Endothelial cell of hepatic sinusoid (primary cell): ENCODE data around the gene CREB5.

ENCODE experiments used
- in situ Hi-C: cut with HindIII; loops from 2 replicates; pipeline ENCODE4 v1.10.0; 2017; ENCODE audit warnings: low sequenced_read_pairs

Gene CREB5

DNA sequence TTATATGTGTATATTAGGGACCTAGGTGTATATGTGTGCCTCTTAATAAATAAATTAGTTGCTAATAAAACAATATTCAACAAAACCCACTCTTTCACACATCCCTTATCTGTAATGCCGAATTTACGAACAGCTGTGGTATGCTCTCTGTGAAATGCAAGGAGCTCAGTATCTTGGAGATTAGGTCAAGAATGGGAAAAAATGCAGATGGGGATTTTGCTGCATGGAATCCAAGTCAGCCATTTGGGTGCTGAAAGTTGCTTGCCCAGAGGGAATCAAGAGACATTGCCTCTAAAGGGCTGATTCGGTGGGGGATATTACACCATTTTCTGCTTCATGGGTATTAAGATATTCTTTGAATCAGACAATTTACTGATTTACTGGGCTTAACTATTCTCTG, 93.5 kb downstream of the CREB5 start:
- in situ Hi-C loops: no loop called here

DNA sequence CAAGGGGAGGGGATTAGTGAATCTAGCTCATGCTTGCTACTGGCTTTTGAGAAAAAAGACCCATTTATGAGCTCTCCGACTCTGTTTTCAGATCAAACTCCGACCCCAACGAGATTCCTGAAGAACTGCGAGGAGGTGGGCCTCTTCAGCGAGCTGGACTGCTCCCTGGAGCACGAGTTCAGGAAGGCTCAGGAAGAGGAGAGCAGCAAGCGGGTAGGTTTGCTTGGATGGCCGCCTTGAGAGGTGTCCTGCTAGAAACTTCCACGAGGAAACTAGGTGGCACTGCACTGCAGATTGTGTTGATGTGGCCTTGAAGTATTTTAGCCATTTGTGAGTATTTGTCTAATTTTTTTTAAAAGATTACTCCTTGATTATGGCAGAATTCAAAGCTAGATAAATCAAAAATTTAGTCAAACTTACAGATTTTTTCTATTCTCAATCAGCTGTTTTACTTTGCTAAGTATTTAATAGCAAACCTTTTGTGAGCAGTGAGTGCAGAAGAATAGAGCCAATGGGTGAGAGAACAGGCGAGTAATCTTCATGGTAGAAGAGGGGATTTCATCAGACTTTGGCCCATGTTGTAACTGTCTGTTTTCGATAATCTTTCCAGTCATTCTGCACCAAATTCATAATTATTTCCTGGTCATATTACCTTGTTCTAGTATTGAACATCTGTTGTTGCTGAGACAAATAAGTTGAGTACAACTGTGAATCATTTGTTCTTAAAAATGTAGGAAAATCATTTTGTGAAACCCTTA, 95.4 kb downstream of the CREB5 start:
- in situ Hi-C loops: no loop called here

DNA sequence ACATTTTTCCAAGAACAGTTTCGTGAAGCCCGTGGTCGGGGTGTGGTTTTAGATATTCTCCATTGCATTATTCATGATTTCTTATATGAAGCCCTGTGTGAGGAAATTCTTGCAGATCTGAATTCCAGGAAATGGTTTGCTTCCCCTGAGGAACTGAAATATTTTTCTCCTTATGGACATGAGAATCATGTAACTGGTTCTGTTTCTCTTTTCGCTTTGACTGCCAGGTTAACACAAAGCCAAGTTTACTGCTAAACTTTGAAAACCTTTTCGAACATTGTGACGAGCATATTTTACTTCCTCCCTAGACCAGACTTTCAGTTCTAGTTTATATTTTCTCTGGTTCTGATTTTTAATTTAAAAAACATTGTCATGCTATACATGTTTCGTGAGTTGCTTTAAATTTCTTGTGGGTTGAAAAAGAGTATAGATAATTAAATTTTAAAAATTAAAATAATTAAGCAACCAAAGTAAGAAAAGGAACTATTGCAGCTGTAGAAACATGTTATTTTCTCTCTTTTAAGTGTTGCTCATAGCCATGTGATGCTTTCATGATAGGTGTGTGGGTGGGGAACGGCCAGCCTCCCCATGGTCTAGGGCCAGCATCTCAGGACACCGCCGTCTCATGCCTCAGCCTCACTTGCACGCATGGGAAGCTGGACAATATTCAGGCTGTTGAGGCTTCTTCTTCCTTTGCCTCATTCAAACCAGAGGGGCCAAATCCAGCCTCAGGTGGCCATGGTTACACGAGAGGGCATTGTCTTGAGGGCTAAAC, 97.1 kb downstream of the CREB5 start:
- in situ Hi-C loops: no loop called here

DNA sequence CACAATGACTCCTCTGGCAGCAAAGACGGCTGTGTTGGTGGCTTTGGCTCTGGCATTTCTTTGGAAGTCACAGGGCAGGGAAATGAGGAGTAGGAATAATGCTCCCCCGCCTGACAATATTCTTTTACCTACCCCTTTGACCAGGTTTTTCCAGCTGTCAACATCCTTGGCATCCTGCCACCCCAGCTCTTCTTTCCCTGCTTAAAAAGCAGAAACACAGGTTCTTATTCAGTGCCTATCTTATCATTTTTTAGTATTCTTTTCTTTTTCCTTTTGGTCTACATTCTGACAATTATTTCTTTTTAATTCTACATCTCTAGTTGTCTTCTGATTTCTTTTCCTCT, 97.7 kb downstream of the CREB5 start:
- in situ Hi-C loops: no loop called here

DNA sequence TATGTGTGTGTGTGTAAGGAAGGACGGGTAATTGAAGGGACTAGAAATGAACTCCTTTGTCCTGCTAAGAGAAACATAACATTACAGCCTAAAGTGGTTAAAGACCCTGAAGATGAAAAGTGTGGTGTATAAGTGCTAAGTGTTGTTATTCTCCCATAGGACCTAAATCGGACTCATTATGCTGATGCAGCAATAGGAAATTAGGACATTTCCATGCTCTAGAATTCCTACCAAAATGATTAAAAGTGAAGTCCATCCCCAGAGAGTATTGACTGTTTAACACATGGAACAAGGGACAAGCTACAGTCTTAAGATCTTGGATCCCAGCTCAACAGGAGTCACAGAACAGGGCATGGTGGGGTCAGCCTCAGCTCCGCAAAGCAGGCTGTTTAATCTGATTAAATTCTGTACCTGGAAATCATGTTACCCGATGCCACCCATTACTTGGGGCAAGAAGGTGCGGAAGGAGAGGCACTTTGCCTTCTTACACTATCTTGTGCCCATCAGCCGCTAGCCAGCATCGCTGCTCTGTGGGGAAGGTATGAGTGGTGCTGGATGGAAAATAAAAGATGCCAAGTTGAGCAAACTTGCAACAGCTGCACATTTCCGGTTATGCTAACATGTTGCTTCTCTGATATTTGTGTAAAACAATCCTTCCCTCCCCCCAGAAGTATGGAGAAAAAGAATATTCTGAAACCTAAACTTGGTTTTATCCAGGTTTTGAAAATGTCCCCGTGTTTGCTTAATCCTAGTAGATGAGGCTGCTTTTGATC, 100.5 kb downstream of the CREB5 start:
- in situ Hi-C loops: no loop called here

DNA sequence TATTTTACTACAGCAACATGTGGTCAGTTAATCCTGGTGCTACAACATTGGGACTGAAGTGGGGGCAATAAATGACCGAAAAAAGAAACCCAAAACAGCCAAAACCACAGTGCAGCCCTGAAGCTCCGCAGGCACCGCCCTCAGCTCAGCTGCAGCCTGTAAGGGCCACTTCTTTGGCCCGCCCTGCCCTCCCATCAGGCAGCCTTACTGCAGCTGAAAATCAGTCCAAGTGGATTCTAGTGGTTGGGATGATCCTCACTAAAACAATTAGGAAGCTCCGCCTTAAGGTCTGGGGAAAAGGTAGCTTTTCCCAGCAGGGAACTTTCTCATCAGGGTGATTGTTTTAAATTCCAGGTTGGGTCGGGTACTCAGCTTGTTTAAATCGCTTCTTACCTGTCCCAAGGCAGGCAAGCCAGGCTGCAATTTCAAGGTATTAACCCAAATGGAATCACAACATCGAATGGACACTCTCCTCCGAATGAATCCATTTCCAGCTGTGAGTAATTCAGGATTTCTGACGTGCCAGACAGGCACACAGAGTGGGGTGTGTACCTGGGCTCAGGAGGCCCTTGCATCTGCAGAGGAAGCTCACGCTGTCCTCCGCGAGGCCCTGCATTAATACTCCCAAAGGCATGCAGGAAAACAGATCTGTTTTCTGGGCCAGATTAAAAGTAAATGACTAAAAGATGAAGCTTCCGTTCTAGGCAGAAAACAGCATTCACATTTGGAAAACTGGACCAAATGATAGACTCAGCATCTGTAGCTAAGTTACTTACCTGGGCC, 104.3 kb downstream of the CREB5 start:
- in situ Hi-C loops: no loop called here

DNA sequence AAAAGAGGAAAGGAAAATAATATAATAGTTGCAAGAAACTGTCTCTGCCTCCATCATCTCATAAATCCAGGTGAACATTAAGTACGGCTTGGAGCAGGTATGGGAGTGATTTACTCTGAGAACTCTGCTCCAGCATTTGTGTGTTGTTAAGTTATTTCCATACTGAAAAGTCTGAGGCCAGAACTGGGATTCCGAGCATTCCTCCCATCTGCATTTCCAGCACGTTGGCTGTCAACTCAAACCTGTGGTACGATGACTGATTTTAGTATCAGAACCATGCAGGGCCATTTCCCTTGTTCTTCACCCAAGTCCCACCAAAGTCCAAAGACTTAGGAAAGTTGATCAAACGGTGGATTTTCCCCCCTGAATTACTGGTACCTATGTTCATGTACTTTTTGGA, 104.9 kb downstream of the CREB5 start:
- in situ Hi-C loops: no loop called here

DNA sequence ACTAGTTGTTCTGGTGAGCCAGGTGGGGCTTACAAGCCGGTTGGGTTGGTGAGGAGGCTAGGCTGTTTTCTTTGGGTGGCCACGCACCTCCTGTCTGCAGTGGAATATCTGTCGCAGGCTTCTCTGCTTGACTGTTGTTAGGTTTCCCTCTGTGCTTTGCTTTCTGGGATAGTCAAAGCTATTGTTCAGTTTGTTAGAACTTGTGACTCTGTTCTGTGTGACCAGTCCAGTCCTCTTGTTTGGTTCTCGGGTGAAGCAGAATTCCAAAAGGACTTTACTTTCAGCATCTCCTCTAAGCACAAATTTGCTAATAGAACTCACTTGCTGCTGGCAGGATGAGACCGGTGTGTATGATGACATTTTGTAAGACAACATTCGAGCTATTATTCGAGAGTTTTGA, 105.3 kb downstream of the CREB5 start:
- in situ Hi-C loops: no loop called here

DNA sequence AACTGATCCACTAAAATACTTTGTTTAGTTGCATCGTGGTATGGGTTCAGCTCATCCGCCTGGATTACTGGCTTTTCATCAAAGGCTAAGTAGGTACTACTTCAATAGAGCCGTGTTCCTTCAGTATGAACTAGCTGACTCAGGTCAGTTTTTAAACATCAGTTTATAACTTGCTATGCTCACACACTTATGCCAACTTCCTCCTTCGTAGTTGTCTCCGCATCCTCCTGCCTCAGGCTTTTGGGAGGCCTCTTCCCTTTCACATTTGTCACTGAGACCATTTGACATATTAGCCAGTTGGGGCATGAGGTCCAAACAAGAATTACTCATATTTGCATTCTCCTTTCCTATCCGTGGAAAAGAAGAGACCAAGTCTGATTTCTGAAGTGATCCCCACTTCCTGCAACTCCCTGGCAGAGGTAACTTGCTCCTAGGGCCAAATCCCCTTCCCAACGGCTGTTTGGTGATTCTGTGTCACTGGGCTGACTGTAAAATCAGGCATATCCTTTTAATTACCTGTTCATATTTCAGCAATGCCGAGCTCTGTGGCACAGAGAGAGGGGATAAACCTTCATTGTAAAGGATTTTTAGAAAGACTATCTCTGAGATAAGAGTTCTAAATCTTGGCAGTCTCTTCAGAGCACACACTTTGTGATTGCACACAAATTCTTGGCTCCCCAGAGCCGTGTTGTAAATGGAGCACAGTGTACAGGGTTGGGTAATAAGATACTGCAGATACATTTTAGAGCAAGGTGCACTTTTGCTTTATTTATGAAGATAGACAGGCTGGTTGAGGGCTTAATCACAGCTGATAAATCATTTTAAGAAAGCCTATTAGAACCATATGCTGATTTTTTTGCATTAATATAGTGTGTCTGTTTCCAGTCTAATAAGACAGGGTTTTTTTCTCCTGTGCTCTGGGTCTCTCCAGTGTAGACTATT, 108.0 kb downstream of the CREB5 start:
- in situ Hi-C loops: no loop called here

DNA sequence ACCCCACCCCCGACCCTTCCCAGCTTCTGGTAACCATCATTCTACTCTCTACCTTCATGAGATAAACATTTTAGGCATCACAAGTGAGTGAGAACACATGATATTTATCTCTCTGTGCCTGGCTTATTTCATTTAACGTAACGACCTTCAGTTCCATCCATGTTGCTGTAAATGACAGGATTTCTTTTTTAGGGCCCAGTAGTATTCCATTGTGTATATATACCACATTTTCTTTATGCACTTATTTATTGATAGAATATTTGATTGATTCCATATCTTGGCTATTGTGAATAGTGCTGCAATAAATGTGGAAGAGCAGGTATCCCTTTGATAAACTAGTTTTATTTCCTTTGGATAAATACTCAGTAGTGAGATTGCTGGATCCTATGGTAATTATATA, 112.7 kb downstream of the CREB5 start:
- in situ Hi-C loops: no loop called here

DNA sequence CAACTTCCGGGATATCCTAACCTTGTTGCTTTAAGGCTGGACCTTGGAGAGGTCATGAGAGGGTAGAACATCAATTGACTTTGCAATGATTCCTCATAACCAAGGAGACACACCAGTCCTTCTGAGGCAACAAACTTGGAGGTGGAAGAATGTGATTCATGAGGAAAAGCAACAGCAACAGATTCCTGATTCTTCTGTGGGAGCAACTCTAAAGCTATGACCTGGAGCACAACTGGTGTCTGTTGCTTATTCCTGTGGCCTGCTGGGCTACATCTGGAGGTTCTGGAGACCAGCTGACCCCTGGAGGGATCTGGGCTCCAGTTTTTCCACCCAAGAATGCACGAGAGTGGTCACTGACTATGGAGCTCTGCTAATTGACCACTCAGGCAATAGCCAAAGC, 116.6 kb downstream of the CREB5 start:
- in situ Hi-C loops: no loop called here

DNA sequence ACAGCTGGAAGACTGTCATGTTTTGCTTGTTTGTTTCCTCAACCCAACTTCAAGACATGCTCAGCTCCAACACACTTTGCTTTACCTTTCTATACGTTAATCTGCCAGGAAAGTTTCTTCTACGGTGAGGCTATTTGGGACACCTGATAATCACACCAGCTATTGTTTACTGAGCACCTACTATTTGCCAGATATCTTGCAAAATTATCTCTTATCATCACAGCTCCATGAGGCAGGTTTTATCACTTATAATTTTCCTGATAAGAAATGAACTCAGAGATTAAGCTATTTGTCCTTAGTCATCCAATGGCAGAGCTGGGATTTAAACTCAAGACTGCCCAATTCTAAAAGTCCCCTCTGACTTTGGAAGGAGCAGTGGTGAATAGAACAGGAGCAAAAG, 117.4 kb downstream of the CREB5 start:
- in situ Hi-C loops: no loop called here

DNA sequence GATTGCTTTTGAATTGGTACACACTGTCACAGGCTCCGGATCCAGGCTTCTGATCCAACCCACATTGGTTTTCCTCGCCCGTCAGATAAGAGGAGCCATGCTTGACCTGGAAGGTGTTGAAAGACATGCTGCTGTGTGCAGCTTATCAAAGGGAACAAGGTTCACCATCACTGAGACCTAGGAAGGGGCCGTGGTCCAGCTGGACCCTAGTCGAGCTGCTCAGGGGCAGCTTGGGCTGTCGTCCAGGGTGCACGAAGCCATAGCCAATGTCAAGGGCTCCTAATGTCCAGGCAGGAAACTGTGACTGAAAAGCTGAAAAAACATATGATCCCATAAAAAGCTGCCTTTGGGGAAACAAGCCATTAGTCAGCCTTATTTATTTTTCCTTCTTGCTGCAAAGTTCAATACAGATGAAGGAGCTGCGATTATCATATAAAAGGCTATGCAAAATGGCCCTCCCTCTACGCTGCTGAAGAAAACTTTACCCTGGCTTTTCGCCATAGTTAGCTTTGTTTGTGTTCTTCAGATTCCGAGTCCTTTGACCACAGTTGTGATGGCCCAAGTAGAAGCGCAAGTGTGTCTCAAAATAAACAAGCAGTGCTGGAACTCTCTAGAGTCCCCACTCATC, 118.0 kb downstream of the CREB5 start:
- in situ Hi-C loops: no loop called here

DNA sequence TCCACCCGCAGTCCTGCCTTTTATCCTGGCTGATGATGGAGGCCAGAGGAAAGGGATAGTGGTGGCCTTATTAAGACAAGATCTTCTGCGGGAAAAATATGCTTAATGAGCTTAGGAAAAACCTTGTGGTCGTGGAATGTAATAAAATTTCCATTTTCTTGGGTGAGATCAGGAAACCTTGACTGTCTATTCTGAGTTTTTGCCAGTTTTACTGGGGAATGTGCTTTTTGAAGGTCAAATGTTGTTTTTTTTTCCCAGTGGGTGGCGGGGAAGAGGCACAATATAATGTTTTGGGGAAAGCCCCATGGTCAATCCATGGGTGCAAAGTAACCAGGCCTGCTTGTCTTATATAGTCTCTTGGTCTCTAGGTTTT, 118.5 kb downstream of the CREB5 start:
- in situ Hi-C loops: no loop called here

DNA sequence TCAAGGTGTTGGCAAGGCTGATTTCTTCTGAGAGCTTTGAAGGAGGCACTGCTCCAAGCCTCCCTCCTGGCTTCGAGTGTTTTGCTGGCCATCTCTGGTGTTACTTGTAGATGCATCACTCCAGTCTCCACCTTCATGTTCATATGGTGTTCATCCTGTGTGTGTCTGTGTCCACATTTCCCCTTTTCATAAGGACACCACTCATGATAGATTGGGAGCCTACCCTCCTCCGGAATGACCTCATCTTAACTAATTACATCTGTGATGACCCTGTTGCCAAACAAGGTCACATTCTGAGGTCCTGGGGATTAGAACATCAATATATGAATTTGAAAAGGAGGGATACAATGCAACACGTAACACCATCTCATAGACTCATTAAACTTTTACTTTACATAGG, 119.0 kb downstream of the CREB5 start:
- in situ Hi-C loops: no loop called here

DNA sequence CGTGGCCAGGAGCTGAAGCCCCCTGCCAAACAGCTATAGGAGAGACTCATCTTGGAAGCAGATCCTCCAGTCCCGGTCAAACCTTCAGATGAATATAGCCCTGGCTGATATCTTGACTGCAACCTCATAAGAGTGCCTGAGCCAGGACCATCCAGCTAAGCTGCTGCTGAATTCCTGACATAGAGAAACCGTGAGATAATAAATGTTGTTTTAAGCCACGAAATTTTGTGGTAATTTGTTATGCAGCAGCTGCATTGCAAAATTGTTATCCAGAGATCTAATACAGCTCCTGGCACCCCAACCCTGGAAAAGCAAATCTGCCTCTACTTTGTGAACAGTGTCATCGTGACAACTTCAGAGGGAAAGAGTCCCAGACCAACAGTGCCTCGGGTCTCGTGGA, 119.9 kb downstream of the CREB5 start:
- in situ Hi-C loops: no loop called here

DNA sequence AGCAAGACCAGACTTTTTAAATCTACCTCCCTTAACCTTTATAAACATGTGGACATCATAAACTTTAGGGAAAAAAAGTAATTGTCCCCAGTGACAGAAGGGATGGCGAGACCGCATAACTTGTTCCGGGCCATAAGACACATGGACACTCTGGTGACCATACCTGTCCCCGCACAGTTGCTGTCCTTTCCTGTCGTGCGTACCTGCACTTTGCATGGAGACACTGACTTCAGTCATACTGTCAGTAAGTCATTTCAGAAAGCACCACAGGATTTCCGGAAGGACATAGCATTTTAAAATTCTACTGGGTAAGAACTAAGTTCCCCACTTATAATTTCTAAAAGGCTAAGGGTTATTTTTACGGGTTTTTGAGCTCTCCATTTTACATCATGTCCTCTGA, 120.9 kb downstream of the CREB5 start:
- in situ Hi-C loops: no loop called here

DNA sequence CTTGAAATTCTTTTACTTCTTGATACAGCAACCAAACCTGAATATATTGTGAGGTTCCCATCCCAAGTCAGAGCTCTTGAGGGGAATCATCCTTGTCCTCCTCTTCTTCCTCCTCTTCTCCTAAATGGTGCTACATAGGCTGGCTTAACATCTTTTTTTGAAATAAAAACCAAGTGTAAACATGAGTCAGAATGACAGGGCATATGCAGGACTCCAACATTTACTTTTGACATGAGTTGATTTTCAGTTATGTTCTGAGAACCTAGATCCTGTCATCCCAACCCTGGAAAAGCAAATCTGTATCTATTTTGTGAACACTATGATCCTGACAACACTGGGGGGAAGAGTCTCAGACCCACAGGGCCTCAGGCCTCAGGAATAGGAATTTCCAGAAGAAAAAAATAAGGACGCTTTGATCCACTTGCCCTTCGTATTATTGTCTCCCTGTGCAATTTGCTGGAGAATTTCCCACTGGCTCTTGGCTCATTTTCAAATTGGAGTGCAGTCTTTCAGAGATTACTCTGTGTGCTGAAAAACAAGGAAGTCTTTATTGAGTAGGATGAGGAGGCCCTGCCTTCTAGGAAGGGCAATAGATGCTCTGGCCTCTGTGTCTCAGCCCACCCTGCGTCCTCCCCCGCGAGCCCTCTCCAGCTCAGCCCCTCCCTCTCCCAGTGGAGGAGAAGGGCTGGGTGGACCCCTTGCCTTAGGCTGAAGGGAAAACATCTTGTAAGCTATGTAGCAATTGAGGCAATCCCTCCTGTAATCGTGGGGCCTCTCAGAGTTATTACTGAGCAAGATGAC, 121.6 kb downstream of the CREB5 start:
- in situ Hi-C loops: no loop called here

DNA sequence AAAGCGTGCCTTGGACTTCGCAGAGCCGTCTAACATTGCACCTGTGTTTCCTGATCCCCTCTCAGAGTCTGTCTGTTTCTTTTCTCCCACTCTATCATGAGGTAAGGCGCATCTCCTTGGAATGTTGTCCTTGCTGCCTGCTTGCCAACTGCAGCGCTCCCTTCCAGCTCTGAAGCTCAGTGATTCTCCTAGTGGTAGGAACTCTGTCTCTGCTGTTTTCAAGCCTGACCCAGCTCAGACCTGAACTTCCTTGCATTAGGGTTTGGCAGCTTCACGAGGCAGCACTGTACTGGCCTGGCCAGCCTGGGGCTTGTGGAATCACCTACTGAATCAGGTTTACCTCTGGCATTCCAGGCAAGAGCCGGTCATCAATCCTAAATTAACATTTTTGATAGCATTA, 123.9 kb downstream of the CREB5 start:
- in situ Hi-C loops: no loop called here
